H9 (cell line): ENCODE measurements around the gene TTC39C. TPM values are rescaled to one million over a fixed set of nuclear protein-coding genes. Genes with fewer than 3 reads are reported as not detected.

ENCODE experiments used
- DNase-seq: peaks from one replicate; pipeline ENCODE4 v3.0.0-alpha.2; 2017
- H2AFZ ChIP-seq: one replicate; pipeline ENCODE4 v1.6.1; 2013; ENCODE audit warnings: mild to moderate bottlenecking, low read length, control low read depth, moderate library complexity
- H2AK5ac ChIP-seq: 2 replicates; pipeline ENCODE4 v1.6.1; 2013; ENCODE audit warnings: low read length, control low read depth, mixed read lengths; ENCODE audit not compliant: insufficient read length
- H2BK120ac ChIP-seq: one replicate; pipeline ENCODE4 v1.6.1; 2013; ENCODE audit warnings: low read depth, mild to moderate bottlenecking, low read length, control low read depth, inconsistent platforms; ENCODE audit not compliant: poor library complexity, severe bottlenecking
- H2BK12ac ChIP-seq: 2 replicates; pipeline ENCODE4 v1.6.1; 2013; ENCODE audit warnings: low read length, control low read depth, mixed read lengths, low read depth; ENCODE audit not compliant: insufficient read length
- H2BK15ac ChIP-seq: 2 replicates; pipeline ENCODE4 v1.6.1; 2013; ENCODE audit warnings: low read depth, low read length, control low read depth
- H2BK20ac ChIP-seq: one replicate; pipeline ENCODE4 v1.6.1; 2013; ENCODE audit warnings: low read depth, mild to moderate bottlenecking, low read length, control low read depth, inconsistent platforms; ENCODE audit not compliant: poor library complexity, severe bottlenecking
- H2BK5ac ChIP-seq: 2 replicates; pipeline ENCODE4 v1.6.1; 2013; ENCODE audit warnings: low read length, control low read depth, mixed read lengths; ENCODE audit not compliant: insufficient read length
- H3K14ac ChIP-seq: 2 replicates; pipeline ENCODE4 v1.6.1; 2013; ENCODE audit warnings: low read length, control low read depth; ENCODE audit not compliant: insufficient read depth
- H3K18ac ChIP-seq: 2 replicates; pipeline ENCODE4 v1.6.1; 2013; ENCODE audit warnings: low read depth, mild to moderate bottlenecking, mixed read lengths, low read length, control low read depth; ENCODE audit not compliant: insufficient read length
- H3K23ac ChIP-seq: 2 replicates; pipeline ENCODE4 v1.6.1; 2013; ENCODE audit warnings: low read length, control low read depth, mixed read lengths, low read depth; ENCODE audit not compliant: insufficient read length
- H3K23me2 ChIP-seq: 2 replicates; pipeline ENCODE4 v1.6.1; 2013; ENCODE audit warnings: low read depth, mild to moderate bottlenecking, mixed read lengths, low read length, control low read depth; ENCODE audit not compliant: insufficient read length, poor library complexity, severe bottlenecking
- H3K27ac ChIP-seq: 2 replicates; pipeline ENCODE4 v1.5.1; 2013; ENCODE audit warnings: low read length, control low read depth, mixed read lengths, low read depth; ENCODE audit not compliant: insufficient read length
- H3K27me3 ChIP-seq: 2 replicates; pipeline ENCODE4 v1.6.1; 2013; ENCODE audit warnings: low read length, control low read depth, inconsistent platforms; ENCODE audit not compliant: insufficient read depth
- H3K4ac ChIP-seq: 2 replicates; pipeline ENCODE4 v1.6.1; 2013; ENCODE audit warnings: low read depth, mild to moderate bottlenecking, control low read depth, inconsistent platforms, low read length, moderate library complexity
- H3K4me1 ChIP-seq: 2 replicates; pipeline ENCODE4 v1.6.1; 2013; ENCODE audit warnings: low read length, control low read depth, inconsistent platforms; ENCODE audit not compliant: insufficient read depth
- H3K4me2 ChIP-seq: 2 replicates; pipeline ENCODE4 v1.6.1; 2013; ENCODE audit warnings: low read length, control low read depth, mixed read lengths; ENCODE audit not compliant: insufficient read length, insufficient read depth
- H3K56ac ChIP-seq: 2 replicates; pipeline ENCODE4 v1.6.1; 2013; ENCODE audit warnings: low read depth, mild to moderate bottlenecking, mixed read lengths, low read length, control low read depth; ENCODE audit not compliant: insufficient read length
- H3K79me1 ChIP-seq: 2 replicates; pipeline ENCODE4 v1.6.1; 2013; ENCODE audit warnings: low read depth, mild to moderate bottlenecking, moderate library complexity, low read length, control low read depth, inconsistent platforms; ENCODE audit not compliant: insufficient read depth, poor library complexity, severe bottlenecking
- H3K79me2 ChIP-seq: 2 replicates; pipeline ENCODE4 v1.6.1; 2013; ENCODE audit warnings: low read length, control low read depth, inconsistent platforms; ENCODE audit not compliant: insufficient read depth
- H3K9ac ChIP-seq: 2 replicates; pipeline ENCODE4 v1.6.1; 2013; ENCODE audit warnings: low read length, control low read depth, mixed read lengths; ENCODE audit not compliant: insufficient read length; ENCODE audit errors: extremely low read depth
- H3K9me3 ChIP-seq: one replicate; pipeline ENCODE4 v1.6.1; 2013; ENCODE audit warnings: low read depth, low read length, inconsistent platforms; ENCODE audit not compliant: control insufficient read depth
- H3T11ph ChIP-seq: one replicate; pipeline ENCODE4 v1.6.1; 2013; ENCODE audit warnings: mild to moderate bottlenecking, low read length, control low read depth, inconsistent platforms
- H4K20me1 ChIP-seq: one replicate; pipeline ENCODE4 v1.6.1; 2013; ENCODE audit not compliant: control insufficient read depth, insufficient read length, insufficient read depth
- H4K5ac ChIP-seq: 2 replicates; pipeline ENCODE4 v1.6.1; 2013; ENCODE audit warnings: low read depth, mild to moderate bottlenecking, mixed read lengths, low read length, control low read depth; ENCODE audit not compliant: insufficient read length
- H4K8ac ChIP-seq: replicated peaks from 2 replicates; pipeline ENCODE4 v1.6.1; 2013; ENCODE audit warnings: low read length, control low read depth, mixed read lengths, low read depth; ENCODE audit not compliant: insufficient read length
- H4K91ac ChIP-seq: 2 replicates; pipeline ENCODE4 v1.6.1; 2013; ENCODE audit warnings: low read depth, mild to moderate bottlenecking, moderate library complexity, mixed read lengths, low read length, control low read depth; ENCODE audit not compliant: insufficient read length
- H3K27ac Mint-ChIP-seq, 3 experiments: 2 replicates in 2 of 3; 3 replicates in 1 of 3; pipeline ENCODE4 v1.8.0; 2020 to 2021; ENCODE audit warnings: mixed read lengths in 3 of 3, mild to moderate bottlenecking in 1 of 3, moderate library complexity in 1 of 3
- H3K27me3 Mint-ChIP-seq: 2 replicates; pipeline ENCODE4 v1.8.0; 2021; ENCODE audit warnings: low read depth, mild to moderate bottlenecking, moderate library complexity, mixed read lengths
- H3K36me3 Mint-ChIP-seq, 3 experiments: 2 replicates in 2 of 3; 3 replicates in 1 of 3; pipeline ENCODE4 v1.8.0; 2020 to 2021; ENCODE audit warnings: low read depth in 3 of 3, mixed read lengths in 3 of 3; ENCODE audit not compliant: insufficient read depth in 1 of 3
- H3K4me1 Mint-ChIP-seq, 2 experiments: 2 replicates each; pipeline ENCODE4 v1.8.0; 2020; ENCODE audit warnings: mixed read lengths in 2 of 2
- H3K4me3 Mint-ChIP-seq, 2 experiments: 2 replicates in 1 of 2; 3 replicates in 1 of 2; pipeline ENCODE4 v1.8.0; 2020 to 2021; ENCODE audit warnings: mild to moderate bottlenecking in 2 of 2, mixed read lengths in 2 of 2, moderate library complexity in 1 of 2
- H3K9me3 Mint-ChIP-seq, 2 experiments: 2 replicates in 1 of 2; 3 replicates in 1 of 2; pipeline ENCODE4 v1.8.0; 2020; ENCODE audit warnings: mild to moderate bottlenecking in 2 of 2, mixed read lengths in 2 of 2, moderate library complexity in 1 of 2
- WGBS: extraction: QIAGEN DNeasy Blood & Tissue Kit; methylation state at CpG from one replicate; pipeline ENCODE4 v1.1.7; 2013; ENCODE audit warnings: missing lambda C conversion rate, low lambda C conversion rate, mixed read lengths; ENCODE audit not compliant: insufficient read length; ENCODE audit errors: extremely low coverage; 5-methylcytosine and 5-hydroxymethylcytosine counted together
- total RNA-seq: library from RNA; stranded (reverse); gene quantifications from 2 replicates; pipeline ENCODE4 v1.2.1, GENCODE V29; 2021
- TF ChIP-seq, protein P1 (sequence below): fragments of 200-600 bp; sonication (generic); conservative IDR thresholded peaks from 3 replicates; pipeline ENCODE4 v1.8.0; 2021; ENCODE audit warnings: antibody characterized with exemption, mild to moderate bottlenecking

TTC39C gene
- total RNA-seq, 1 experiment from 2014 or later, result 18.0 TPM

DNA sequence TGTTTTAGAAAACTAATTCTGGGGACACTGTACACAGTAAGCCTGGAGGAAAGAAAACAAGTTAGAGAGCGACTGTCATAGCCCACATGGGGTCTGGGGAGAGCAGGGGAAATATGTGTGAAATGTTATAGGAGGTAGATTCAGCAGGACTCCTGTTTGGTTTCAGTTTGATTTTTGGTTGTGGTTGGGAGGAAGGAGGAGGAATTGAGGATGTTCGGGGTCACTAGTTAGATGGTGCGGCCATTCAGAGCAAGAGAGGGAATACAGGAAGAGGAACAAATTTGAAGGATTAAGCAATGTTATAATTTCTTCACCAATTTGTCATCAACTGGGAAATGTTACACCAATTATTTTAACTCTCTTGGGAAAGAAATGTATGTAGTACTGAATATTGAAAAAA is 25.1 kb downstream of the TTC39C start:
- H3K23me2 ChIP-seq, result no peaks in the 10 kb centered on the region
- no peaks in the 10 kb centered on the region for H3K4me1 ChIP-seq
- no peaks in the 10 kb centered on the region for H3K79me1 ChIP-seq
- no peak overlapping the region for H2BK120ac ChIP-seq
- H3K56ac ChIP-seq, result no peak overlapping the region
- H2BK15ac ChIP-seq, result no peak overlapping the region
- Mint-ChIP-seq H3K36me3 (peaks cover 5 to 6% (median 5%) of the 10 kb centered on the region in 3 experiments; a peak in 4 of 7 replicates), H3K27me3 (no peaks in the 10 kb centered on the region), H3K27ac (no peak overlapping the region), H3K4me1 (peaks cover 3 to 6% of the 10 kb centered on the region in 2 experiments; a peak in 3 of 4 replicates), H3K4me3 (no peak overlapping the region), H3K9me3 (peaks cover 10 to 12% of the 10 kb centered on the region in 2 experiments; a peak in 4 of 5 replicates)
- H3K14ac ChIP-seq, result no peak overlapping the region
- WGBS, result no CpG with 5 or more reads among the region's 3 CpGs
- no peak overlapping the region for H4K5ac ChIP-seq
- no peak overlapping the region for H3K23ac ChIP-seq
- H3K18ac ChIP-seq, result no peak overlapping the region
- no peak overlapping the region for H2AK5ac ChIP-seq
- no peak overlapping the region for H3K4me2 ChIP-seq
- no peak overlapping the region for H2BK20ac ChIP-seq
- H3K4ac ChIP-seq, result no peak overlapping the region
- DNase-seq, result no peak
- H3T11ph ChIP-seq, result no peak overlapping the region
- H3K79me2 ChIP-seq, result peaks cover 20% of the 10 kb centered on the region; the same call in 1 of the 2 replicates
- H2BK12ac ChIP-seq, result no peak overlapping the region
- no peaks in the 10 kb centered on the region for H3K27me3 ChIP-seq
- no peaks in the 10 kb centered on the region for H4K20me1 ChIP-seq
- TF ChIP-seq, protein P1, sequence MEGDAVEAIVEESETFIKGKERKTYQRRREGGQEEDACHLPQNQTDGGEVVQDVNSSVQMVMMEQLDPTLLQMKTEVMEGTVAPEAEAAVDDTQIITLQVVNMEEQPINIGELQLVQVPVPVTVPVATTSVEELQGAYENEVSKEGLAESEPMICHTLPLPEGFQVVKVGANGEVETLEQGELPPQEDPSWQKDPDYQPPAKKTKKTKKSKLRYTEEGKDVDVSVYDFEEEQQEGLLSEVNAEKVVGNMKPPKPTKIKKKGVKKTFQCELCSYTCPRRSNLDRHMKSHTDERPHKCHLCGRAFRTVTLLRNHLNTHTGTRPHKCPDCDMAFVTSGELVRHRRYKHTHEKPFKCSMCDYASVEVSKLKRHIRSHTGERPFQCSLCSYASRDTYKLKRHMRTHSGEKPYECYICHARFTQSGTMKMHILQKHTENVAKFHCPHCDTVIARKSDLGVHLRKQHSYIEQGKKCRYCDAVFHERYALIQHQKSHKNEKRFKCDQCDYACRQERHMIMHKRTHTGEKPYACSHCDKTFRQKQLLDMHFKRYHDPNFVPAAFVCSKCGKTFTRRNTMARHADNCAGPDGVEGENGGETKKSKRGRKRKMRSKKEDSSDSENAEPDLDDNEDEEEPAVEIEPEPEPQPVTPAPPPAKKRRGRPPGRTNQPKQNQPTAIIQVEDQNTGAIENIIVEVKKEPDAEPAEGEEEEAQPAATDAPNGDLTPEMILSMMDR, result no peak
- no peak overlapping the region for H3K27ac ChIP-seq
- no peak overlapping the region for H3K9ac ChIP-seq
- no peak overlapping the region for H4K91ac ChIP-seq
- H2AFZ ChIP-seq, result no peak overlapping the region
- no peaks in the 10 kb centered on the region for H3K9me3 ChIP-seq
- H4K8ac ChIP-seq, result no peak overlapping the region
- no peak overlapping the region for H2BK5ac ChIP-seq
